ENCODE results near the gene PSME3IP1.

The PSME3IP1 gene

GRCh38 chr16:57185945-57186871 lies at the start of gene PSME3IP1, which contains the start of gene RSPRY1:
PSME3IP1 (minus strand) TSS chr16:57186039; CDS start chr16:57173854, 12,185 bp downstream.
RSPRY1 (plus strand) TSS chr16:57186329; CDS start chr16:57204659, 18,330 bp downstream.
- H3K27ac ChIP-seq: peak within 1 kb of the TSS; percentile 85 to 98 (median 95)
- peak within 1 kb of the TSS; percentile 84 to 99 (median 99) for H3K4me3 ChIP-seq

GRCh38 chr16:57235128-57236021 lies 49.5 kb upstream of the PSME3IP1 start:
- no peak overlapping the region for H3K27ac ChIP-seq
- H3K4me3 ChIP-seq: no peak overlapping the region

- Histone ChIP-seq H3K4me3 (no peak overlapping the region), H3K27ac (no peak overlapping the region)
These were observed 48.9 kb upstream of the PSME3IP1 start for GRCh38 chr16:57234707-57235092.

GRCh38 chr16:57233944-57234706 lies 48.3 kb upstream of the PSME3IP1 start:
- Histone ChIP-seq H3K4me3 (no peak overlapping the region), H3K27ac (peak overlapping the region in 1 of 21 experiments; percentile 34)

- Histone ChIP-seq H3K27ac (no peak overlapping the region), H3K4me3 (no peak overlapping the region)
These were observed 46.0 kb upstream of the PSME3IP1 start for GRCh38 chr16:57231821-57232350.

- Histone ChIP-seq H3K4me3 (no peak overlapping the region), H3K27ac (no peak overlapping the region)
These were observed 43.2 kb upstream of the PSME3IP1 start for GRCh38 chr16:57229079-57229478.

GRCh38 chr16:57226701-57227621 lies 41.1 kb upstream of the PSME3IP1 start:
- Histone ChIP-seq H3K27ac (no peak overlapping the region), H3K4me3 (no peak overlapping the region)

GRCh38 chr16:57225978-57226377 lies 40.1 kb upstream of the PSME3IP1 start:
- no peak overlapping the region for H3K4me3 ChIP-seq

GRCh38 chr16:57224651-57225335 lies 39.0 kb upstream of the PSME3IP1 start:
- no peak overlapping the region for H3K27ac ChIP-seq
- H3K4me3 ChIP-seq: no peak overlapping the region

More at GRCh38 chr16:57225978-57226377, 40.1 kb upstream of the PSME3IP1 start:
- no peak overlapping the region for H3K27ac ChIP-seq

GRCh38 chr16:57223057-57223456 lies 37.2 kb upstream of the PSME3IP1 start:
- Histone ChIP-seq H3K4me3 (no peak overlapping the region), H3K27ac (no peak overlapping the region)

- H3K4me3 ChIP-seq: no peak overlapping the region
These were observed 31.1 kb upstream of the PSME3IP1 start for GRCh38 chr16:57216968-57217367.

GRCh38 chr16:57213462-57213861 lies 27.6 kb upstream of the PSME3IP1 start:
- H3K4me3 ChIP-seq: no peak overlapping the region

More at GRCh38 chr16:57216968-57217367, 31.1 kb upstream of the PSME3IP1 start:
- H3K27ac ChIP-seq: no peak overlapping the region

GRCh38 chr16:57209780-57210179 lies 23.9 kb upstream of the PSME3IP1 start:
- Histone ChIP-seq H3K4me3 (no peak overlapping the region), H3K27ac (no peak overlapping the region)

More at GRCh38 chr16:57213462-57213861, 27.6 kb upstream of the PSME3IP1 start:
- peak overlapping the region in 2 of 21 experiments; percentile 2 to 41 for H3K27ac ChIP-seq

- H3K27ac ChIP-seq: no peak overlapping the region
- no peak overlapping the region for H3K4me3 ChIP-seq
These were observed 23.1 kb upstream of the PSME3IP1 start for GRCh38 chr16:57208926-57209325.

GRCh38 chr16:57204675-57205074 lies 18.8 kb upstream of the PSME3IP1 start:
- Histone ChIP-seq H3K27ac (no peak overlapping the region), H3K4me3 (no peak overlapping the region)

- no peak overlapping the region for H3K4me3 ChIP-seq
- no peak overlapping the region for H3K27ac ChIP-seq
These were observed 17.6 kb upstream of the PSME3IP1 start for GRCh38 chr16:57203451-57203850.

- Histone ChIP-seq H3K27ac (no peak overlapping the region), H3K4me3 (no peak overlapping the region)
These were observed 16.5 kb upstream of the PSME3IP1 start for GRCh38 chr16:57202095-57202886.
